Fibroblast of gingiva (primary cell): ENCODE results near the gene ATP6V1F.
A peak's percentile ranks its signal among the peaks of the same experiment; 100 is the strongest.
"Not testable (repeated sequence)": the region's sequence is repeated elsewhere in the genome, so short reads cannot be mapped to it uniquely, and the experiment has no call there.

Experiments used
- DNase-seq: peaks from one replicate; pipeline ENCODE4 v3.0.0-alpha.2; 2011; ENCODE audit warnings: low read depth

Gene ATP6V1F

DNA sequence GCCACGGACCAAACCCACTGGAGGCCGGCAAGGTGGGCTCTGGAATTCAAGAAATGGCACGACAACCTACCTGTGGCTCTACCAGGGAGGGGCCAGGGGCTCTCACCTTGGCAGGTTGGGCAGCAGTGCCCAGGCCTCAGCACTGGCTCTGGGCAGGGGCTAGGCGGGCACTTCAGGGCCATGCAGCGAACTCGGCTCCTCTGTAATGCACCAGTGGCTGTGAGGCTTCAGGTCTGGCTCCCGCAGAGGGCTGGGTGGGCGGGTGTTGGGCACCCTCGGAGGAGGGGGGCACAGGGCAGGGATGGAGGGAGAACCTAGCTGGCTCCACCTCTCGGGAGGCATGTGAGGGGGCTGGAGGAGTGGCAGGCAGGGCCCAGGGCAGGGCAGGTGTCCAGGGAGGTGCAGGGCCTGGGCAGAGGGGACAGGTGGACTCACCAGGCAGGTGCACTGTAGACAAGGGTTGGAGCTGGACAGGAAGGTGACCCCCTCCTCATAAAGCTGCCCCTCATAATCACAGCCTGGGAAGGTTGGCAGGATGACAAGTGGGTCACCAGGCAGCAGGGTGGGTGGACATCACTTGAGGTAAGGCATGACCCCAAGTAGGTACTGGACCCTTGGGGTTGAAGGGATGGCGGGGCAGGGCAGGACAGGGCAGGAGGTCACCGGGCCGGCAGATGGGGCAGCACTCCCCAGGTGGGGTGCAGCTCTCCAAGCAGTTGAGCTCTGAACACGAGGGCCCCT is 41.1 kb downstream of the ATP6V1F start:
- no peak for DNase-seq

DNA sequence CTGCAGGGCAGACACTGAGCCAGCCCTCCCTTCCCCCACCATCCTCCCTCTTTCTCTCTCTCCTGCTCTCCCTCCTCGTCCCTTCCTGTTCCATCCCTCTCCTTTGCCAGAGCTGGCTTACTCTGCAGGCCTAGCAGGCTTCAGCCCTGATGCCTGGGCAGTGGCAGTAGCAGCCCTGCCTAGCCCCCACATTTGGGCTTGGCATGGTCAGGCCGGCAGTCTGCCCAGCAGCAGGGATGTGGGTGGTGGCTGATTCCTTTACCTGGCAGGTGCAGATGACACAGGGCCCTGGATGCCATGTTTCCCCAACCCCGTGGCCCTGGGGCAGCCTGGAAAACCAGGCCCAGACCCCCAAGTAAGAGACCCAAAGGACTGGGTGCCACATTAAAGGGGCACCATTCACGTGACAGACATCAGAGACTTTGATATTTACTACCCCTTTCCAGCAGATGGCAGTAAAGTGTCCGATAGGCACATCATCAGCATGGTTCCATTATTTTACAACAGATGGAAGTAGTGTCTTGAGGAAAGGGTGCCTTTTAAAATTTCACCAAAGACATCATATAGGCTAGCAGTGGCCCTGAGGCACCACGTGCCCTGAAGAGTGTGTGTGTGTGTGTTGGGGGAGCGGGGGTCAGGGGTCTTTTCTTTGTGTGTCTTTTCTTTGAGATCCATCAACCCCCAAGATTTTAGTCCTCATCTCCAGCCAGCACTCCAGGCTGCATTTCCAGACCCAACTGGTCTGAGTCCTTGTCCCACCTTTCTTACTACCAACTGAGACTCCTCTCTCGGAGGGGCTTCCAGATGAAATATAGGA is 41.9 kb downstream of the ATP6V1F start:
- DNase-seq, result peak; percentile 27

DNA sequence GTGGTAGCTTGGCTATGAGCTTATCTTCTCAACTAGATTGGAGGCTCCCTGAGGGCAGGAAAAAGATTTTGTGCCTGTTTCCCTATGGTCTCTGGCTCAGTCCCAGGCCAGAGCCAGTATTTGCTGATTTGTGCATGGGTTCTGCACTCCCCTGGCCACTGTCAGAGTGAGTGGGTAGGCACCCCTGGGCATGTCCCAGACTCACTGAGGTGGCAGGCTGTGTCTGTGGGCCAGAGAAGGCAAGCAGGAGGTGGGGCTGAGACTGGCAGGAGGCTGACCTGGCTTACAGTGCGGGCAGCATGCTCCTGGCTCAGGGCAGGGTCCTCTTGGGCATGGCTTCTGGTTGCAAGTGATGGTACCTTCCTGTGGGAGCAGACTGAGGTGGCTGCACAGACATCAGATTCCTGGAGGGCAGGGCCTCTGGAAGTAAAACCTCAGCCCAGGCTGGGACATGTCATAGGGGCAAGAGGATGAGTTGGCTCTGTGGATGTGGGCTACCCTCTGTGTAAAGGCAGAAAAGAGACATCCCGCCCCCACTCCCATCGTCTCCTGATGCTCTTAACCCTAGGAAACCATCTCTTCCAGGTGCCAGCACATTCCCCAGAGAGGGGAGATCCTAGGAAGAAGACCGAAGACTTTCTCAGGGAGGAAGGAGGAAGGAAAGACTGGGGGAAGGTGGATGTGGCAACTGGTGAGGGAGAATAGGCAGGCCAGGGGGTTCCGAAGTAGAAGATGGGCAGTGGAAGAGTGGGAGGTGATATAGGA is 43.5 kb downstream of the ATP6V1F start:
- no peak for DNase-seq

DNA sequence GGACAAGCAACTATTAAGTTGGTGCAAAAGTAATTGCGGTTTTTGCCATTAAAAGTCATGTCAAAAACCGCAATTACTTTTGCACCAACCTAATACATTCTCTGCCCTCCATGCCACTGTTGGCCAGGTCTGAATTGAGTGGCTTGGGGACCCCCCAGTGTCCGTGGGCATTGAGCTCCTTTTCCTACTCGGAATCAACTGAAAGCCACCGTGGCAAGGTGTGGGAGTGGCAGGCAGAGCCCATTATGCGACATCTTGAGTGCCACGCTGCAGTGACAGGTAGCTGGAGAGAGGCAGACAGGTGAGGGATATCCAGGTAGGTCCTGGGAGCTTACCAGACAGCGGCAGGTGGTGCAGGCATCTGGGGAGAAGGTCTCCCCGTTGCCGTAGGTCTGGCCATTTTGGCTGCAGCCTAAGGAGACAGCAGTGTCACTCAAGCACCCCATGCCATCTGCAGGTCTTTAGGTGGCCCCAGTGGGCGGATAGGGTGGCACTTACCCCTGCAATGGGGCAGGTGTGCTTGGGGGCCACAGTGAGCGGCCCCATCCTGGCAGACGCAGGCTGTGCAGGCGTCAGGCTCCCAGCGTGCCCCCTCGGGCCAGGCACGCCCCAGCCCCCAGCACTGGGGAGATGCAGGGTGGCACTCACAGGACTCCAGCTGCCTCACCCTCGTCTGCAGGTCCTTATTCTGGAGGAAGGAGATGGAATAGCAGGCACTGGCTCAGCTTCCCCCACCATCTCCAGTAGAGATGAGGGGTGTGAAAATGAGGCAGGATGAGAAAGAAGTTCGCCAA is 44.3 kb downstream of the ATP6V1F start:
- DNase-seq, result no peak

DNA sequence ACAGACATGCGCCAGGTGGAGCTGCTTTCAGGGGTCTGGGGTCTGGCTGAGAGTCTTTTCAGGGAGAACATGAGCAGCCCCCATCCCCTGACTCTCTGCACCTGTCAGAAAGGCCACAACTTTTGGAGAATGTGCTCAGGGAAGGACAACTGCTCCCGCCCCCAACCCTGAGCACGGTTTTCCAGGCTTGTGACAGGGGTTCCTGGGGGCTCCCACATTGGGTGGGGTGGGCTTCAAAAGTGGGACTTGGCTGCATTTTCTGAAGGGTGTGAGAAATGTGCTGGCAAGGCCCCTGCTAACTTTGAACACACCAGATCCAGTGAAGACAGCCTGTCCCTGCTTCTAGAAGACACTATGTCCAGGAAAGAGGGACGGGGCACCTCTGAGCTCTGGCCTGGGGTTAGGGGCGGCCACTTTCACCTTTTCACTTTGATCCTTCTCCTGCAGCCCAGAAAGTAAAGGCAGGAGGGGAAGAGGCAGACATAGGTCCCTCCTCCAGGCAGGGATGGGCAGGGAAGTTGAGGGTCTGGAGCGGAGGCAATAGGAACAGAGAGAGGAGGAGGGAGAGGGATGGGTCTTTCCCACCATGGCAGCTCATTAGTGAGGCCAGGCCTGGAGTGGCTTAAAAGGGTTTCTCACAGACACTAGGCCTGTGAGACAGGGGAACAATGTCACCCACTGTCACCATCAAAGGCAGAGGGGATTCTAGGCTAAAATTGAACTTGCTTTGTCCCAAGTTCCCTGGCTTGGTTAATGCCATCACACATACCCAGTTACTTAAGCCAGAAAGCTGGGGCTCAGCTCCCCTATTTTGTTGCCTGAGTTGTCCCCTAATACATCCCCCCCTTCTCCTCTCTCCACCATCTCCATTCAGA is 46.3 kb downstream of the ATP6V1F start:
- no peak for DNase-seq

DNA sequence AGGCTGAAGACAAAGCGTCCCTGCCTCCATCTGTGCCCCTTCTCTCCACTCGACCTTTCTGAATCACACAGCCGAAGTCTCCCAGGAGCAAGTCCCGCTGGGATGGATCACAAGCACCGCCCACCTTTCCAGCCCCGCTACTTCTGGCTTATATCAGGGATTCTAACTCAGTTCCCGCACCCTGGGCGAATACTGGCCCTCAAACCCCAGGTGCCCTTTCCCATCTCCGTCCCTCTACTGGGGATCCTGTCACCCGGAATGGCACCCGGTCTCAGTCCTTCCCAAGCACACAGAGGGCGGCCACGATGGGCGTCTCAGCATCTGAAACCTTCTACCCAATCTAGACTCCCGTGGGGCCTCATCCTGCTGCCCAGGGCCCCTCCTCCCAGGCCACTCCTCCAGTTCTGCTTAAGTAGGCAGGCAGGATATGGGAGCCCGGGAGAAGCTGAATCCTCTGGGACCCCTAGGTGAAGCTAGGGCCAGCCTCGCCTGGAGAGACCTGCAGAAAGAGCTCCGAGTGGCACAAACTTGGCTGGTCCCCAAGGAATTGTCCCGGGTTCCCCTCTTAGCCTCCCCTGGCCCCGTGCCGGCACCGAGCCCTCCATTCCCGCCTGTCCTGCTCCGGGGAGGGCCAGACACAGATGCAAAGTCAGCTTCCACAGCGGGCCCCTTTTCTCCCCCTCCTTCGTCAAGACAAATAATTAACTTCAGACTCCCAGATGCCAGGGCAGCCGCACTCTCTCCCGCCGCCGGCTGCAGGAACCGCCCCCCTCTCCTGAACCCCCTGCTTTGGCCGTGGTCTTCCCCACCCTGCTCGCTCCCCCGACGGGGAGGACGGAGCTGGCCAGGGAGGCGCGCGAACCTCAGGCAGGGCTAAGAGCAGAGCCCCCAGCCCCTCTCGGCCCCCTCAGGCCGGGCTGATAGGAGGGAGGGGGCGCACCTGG is 47.2 kb downstream of the ATP6V1F start:
- peak; percentile 47 for DNase-seq

DNA sequence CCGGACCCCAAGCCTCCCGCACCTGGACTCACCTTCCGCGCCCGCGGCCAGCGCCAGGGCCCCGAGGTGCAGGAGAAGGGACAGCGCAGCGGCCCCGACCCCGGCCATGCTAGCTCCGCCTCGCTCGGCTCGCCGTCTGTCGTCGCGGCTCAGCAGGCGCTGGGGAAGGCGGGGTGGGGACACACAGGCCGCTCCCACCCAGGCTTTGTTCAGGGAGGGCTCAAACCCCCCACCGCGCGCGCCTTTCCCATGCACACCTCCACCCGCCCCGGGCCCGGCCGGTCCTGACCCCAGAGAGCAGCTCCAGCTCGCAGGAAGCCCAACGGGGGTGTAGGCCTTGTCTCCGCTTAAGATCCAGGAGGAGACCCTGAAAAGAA is 47.9 kb downstream of the ATP6V1F start, which contains the start of gene KCP:
TSS of gene KCP (minus strand) at position 141 of the 377 bp plus-strand sequence. CDS start at position 108, 33 bp downstream.
- no peak for DNase-seq

DNA sequence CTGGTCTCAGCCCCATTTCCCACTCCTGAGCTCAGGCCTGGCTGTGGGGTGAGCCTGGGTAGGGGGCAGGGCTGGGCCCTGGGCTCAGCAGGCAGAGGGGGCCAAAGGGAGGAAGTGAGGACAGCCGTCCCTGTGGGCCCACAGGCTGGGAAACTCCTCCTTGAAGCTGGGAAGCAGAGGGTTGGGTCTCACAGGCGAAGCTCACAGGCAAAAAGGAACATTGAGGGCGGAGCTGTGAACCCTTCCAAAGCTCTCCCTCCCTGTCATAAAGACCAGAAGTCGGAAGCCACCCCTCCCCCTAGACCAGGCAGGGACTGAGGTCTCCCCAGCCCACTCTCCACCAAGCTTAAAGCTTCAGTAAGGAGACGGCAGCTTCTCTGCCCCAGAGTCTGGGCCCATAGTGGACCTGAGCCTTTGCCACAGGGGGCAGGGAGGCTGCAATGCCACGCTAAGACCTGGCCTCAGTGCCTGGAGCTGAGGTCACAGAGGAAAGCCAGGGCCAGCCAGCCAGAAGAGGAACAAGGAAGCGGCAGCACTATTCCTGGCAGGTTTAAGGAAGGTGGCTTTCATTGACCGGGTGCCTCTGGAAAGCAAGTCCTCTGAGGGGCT is 48.9 kb downstream of the ATP6V1F start:
- no peak for DNase-seq

DNA sequence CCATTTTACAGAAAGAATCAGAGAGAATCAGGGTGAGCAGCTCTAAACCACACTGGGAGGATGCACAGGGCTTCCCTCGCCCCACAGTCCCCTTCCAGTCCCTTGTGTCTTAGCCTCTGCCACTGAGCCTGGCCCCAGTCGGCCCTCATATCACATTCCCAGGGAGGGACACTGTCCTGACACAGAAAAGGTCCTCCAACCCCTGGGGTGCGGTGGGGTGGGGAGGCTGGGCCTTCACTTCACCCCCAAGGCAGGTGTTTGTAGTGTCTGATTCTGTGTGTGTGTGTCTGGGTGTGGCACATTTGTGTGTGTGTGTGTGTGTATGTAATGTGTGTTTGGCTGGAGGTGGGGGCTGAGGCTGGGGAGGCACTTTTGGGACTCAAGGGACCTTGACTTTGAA is 49.6 kb downstream of the ATP6V1F start:
- DNase-seq, result no peak

DNA sequence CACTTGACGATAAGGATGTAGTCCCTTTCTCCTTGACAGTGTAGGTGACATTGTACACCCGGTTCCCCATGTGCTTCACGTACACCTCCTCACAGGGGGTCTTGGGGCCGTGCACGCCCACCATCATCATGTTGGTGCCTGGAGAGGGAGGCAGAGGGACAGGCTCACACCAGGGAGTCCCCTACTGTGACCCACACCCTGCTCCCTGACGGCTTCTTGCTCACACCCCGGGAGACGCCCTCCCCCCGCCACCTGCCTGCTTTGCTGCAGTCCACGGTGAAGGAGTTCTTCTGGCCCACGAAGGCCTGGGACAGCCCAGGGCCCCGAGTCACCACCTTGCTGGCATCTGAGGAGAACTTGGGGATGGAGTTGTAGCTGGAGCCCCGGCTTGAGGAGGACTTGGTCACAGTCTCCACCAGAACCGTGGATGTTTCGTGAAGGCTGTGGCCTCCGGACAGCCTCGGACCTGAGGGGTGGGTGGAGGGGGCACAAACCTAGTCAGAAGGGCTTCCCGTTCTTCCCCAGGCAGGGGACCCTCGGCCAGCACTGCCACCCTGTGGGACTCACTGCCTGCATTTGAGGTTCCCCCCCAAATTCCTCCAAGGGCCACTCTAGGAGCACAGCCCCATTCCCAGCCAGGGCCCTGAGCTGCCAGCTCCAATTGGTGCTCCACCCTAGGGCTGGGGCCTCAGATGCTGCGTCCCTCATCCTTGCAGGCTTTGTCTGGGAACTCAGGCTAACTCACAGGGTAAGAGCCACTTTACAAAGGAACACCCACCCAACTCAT is 50.2 kb downstream of the ATP6V1F start:
- not testable (repeated sequence) for DNase-seq

DNA sequence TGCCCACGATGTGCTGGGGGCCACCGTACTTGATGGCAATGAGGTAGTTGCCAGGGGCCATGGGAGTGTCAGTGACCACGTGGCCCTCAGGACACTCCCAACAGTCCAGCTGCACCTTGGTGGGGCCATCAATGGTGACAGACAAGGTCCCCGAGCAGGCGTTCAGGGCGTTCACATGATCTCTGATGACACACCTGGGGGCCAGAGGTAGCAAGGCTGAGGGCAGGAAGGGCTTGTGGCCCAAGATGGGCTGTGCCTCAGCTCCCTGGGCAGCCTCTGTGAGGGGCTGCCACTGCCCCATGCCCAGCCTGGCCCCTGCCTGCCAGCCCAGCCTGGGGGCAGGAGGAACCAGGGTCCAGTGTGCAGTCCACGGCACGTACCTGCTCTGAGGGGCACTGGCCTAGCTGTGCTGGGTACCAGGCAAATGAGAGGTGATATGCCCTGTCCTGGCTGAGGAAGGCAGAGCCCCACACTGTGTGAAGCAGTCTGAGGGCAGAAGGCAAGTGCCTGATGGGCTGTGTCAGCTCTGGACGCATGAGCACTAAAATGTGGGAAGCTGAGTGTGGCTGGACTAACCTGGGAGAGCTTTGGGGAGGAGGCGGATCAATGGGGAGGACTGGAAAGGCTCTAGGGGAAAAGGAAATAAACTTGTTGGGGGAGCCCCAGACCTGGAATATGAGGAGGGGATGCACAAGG is 51.4 kb downstream of the ATP6V1F start:
- no peak for DNase-seq

DNA sequence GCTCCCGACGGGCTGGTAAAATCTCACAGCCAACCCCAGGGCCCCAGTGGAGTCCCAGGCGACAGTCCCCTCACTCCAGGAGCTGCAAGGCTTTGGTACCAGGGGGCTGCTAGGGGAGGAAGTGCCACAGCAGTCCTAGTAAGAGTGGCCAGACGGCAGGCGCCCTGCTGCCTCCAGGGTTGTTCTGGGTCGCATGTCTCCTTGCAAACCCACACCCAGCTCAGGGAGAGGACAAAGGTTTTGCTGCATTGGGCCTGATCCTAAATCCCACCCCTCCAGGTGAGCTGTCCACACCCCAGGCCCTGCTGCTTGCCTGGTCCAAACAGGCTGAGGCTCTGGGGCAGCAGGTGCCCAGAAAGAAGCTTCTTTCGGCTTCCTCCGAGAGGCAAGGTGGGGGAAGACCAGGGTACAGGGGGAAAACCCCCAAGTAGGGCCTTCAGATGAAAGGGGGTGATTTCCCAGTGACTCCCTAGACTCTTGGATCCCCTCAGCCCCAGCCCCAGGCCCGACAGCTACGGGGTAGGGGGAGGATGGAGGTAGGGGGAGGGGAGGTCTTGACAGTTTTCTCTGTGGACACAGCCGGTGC is 52.0 kb downstream of the ATP6V1F start:
- no peak for DNase-seq

DNA sequence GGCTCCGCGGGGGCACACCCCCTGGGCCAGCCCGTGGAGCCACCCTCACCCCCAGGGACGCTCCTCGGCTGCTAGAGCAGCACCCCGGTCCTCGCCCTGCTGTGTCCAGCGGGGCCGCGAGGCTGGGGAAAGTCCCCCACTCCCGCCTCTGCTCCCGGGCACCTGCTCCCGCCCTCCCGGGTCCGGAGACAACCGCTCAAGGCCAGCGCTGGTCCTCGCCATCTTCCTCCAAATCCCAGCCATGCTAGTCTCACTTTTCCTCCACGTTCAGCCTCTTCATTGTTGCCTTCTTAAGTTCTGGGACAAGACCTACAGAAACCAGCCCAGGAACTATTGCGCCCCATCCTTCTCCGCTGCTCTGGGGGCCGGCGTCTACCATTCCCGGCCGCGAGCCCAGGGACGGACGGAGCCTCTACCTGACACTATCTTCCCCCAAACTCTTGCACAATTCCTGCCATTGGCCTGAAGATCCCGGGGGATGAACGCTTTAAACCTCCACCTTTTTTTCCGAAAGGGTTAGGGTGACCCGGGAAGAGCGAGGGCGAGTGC is 52.7 kb downstream of the ATP6V1F start:
- DNase-seq, result no peak
